Measurements from ENCODE around the gene TMEM17.

Gene TMEM17

GRCh38 chr2:62450716-62451191, 55.2 kb downstream of the TMEM17 start:
- no peak overlapping the region for H3K4me3 ChIP-seq (ENCODE audit: low read depth, low read length)
- no peak for DNase-seq (ENCODE audit: low read depth)
- no peak for TF ChIP-seq CTCF (IDR thresholded peaks at IDR 0.05; ENCODE audit: low read depth, low read length, missing control alignments)
